Activated CD4-positive, alpha-beta memory T cell treated with anti-CD3 and anti-CD28 coated beads, Interleukin-2, amount 10 ng/mL, durations not matched to agents 7 days and 5 days (primary cell): ENCODE measurements around the gene ANKRD9. TPM values are rescaled to one million over a fixed set of nuclear protein-coding genes. Genes with fewer than 3 reads are reported as not detected.
"Not testable (repeated sequence)": the region's sequence is repeated elsewhere in the genome, so short reads cannot be mapped to it uniquely, and the experiment has no call there.

Source experiments
- CTCF ChIA-PET: fragments of 350-600 bp; sonication (Branson Sonifier 250); formaldehyde crosslinking; loops from one replicate; lab custom pipeline; 2021; ENCODE audit warnings: antibody characterized with exemption, inconsistent platforms; lab: Charles Lee
- POLR2A ChIA-PET: fragments of 350-600 bp; sonication (Branson Sonifier 250); formaldehyde crosslinking; loops from one replicate; lab custom pipeline; 2021; ENCODE audit warnings: antibody characterized with exemption; lab: Charles Lee
- DNase-seq: peaks from one replicate; pipeline ENCODE4 v3.0.0-alpha.2; 2020
- H3K27ac Mint-ChIP-seq: one replicate; pipeline ENCODE4 v1.8.0; 2021; ENCODE audit warnings: mild to moderate bottlenecking, mixed read lengths
- H3K27me3 Mint-ChIP-seq: one replicate; pipeline ENCODE4 v1.8.0; 2021; ENCODE audit warnings: mixed read lengths
- H3K36me3 Mint-ChIP-seq: one replicate; pipeline ENCODE4 v1.8.0; 2021; ENCODE audit warnings: low read depth, mixed read lengths
- H3K4me1 Mint-ChIP-seq: one replicate; pipeline ENCODE4 v1.8.0; 2021; ENCODE audit warnings: mixed read lengths
- H3K4me3 Mint-ChIP-seq: one replicate; pipeline ENCODE4 v1.8.0; 2021; ENCODE audit warnings: mild to moderate bottlenecking, mixed read lengths
- H3K9me3 Mint-ChIP-seq: one replicate; pipeline ENCODE4 v1.8.0; 2021; ENCODE audit warnings: mixed read lengths
- total RNA-seq, 2 experiments: library from RNA; stranded (reverse); gene quantifications; one replicate each; pipeline ENCODE4 v1.2.3, GENCODE V29; 2021

The ANKRD9 gene
- 10 to 100 TPM; 11.2 to 12.3 TPM for total RNA-seq

DNA sequence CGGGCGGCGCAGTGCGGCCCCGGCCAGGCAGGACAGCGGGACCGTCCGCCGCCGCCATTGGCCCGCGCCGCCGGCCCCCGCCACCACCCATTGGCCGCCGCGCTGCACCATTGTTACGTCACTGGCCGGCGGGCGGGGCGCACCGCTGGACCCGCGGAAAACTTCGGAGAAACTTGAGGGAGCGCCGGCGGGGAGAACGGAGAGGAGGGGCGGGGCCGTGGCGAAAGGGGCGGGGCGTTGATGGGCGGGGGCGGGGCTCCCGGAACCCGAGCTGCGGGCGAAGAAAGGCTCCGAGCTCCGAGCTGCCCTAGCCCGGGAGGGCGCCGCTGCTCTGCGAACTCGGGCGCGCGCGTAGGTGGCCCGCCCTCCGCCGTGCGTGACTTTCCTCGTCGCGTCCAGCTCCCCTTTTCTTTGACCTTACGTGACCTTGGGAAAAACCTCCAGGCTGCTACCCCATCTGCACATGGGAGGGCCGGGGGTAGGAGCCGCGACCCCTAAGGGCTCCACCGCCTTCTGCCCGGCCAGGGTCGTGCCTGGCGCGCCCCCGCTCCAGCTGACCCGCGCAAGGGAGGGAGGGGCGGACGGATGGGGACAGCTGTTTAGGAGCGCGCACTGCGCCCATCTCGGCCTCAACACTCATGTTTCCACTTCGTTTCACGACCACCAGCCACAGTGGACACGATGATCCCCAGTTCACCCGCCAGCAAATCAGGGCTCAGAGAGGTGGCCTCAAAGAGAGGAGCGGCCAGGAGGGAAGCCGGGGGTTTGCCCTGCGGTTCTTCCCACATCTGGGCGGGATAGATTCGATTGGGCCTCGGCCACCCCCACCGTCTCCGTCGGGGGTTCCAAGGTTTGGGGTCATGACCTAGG is at the start of gene ANKRD9:
ANKRD9 (minus strand) TSS at position 31 of the 870 bp plus-strand sequence. CDS start 1,887 bp downstream, outside the sequence.
- peak; percentile 92 for DNase-seq
- ChIA-PET CTCF (interaction anchor here (0.8 to 1.6 kb wide), 5 partner anchors 8 to 72 kb away, joined by 3 to 15 read pairs (median 4); no protein-coding TSS in a partner anchor), POLR2A (interaction anchor here (0.9 to 1.7 kb wide), 4 partner anchors 10 to 824 kb away, joined by 3 to 8 read pairs (median 4); partner anchors contain the start of gene EIF5)

DNA sequence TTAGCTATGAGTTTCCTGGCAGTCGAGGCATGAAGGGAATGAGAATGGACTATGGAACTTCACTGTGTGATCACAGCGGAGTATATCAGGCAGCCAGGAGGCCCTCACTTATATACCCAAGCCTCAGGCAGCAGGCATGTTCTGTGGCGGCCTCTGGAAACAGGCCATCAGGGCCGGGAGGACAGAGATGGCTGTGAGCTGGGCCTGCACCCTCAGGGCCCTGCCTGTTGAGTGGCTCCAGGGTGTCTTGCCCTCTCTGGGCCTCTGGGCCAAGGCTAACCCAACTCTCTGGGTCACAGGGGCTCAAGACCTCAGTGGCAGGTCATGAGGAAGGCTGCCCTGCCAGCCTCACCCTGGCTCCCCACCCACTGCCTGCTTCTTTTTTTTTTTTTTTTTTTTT is 49.0 kb upstream of the ANKRD9 start:
- no peak for DNase-seq
- POLR2A ChIA-PET: no interaction called here
- no peaks in the 10 kb centered on the region for H3K36me3 Mint-ChIP-seq
- H3K27me3 Mint-ChIP-seq: no peaks in the 10 kb centered on the region
- peaks cover 3% of the 10 kb centered on the region for H3K4me1 Mint-ChIP-seq
- CTCF ChIA-PET: interaction anchor here (0.6 to 0.9 kb wide), 2 partner anchors 8 to 34 kb away, joined by 3 read pairs; no protein-coding TSS in a partner anchor
- H3K27ac Mint-ChIP-seq: no peak overlapping the region
- no peak overlapping the region for H3K4me3 Mint-ChIP-seq
- no peaks in the 10 kb centered on the region for H3K9me3 Mint-ChIP-seq

More for the DNA sequence above, at the start of gene ANKRD9:
- peak within 1 kb of the TSS; percentile 75 for H3K4me3 Mint-ChIP-seq
- H3K27ac Mint-ChIP-seq: no peak within 1 kb of the TSS
- H3K9me3 Mint-ChIP-seq: no peaks in the 10 kb centered on the region
- no peaks in the 10 kb centered on the region for H3K27me3 Mint-ChIP-seq
- H3K36me3 Mint-ChIP-seq: no peaks in the 10 kb centered on the region
- H3K4me1 Mint-ChIP-seq: peaks cover 17% of the 10 kb centered on the region

- H3K27me3 Mint-ChIP-seq: no peaks in the 10 kb centered on the region
- no peak for DNase-seq
- CTCF ChIA-PET: interaction anchor here (0.7 kb wide), 1 partner anchor 8 kb away, joined by 3 read pairs; no protein-coding TSS in a partner anchor
- H3K4me3 Mint-ChIP-seq: no peak overlapping the region
- H3K27ac Mint-ChIP-seq: no peak overlapping the region
- H3K4me1 Mint-ChIP-seq: peaks cover 3% of the 10 kb centered on the region
- H3K36me3 Mint-ChIP-seq: no peaks in the 10 kb centered on the region
- POLR2A ChIA-PET: no interaction called here
- H3K9me3 Mint-ChIP-seq: no peaks in the 10 kb centered on the region
These were observed 48.1 kb upstream of the ANKRD9 start for GRCh38 chr14:102557434-102558226.

DNA sequence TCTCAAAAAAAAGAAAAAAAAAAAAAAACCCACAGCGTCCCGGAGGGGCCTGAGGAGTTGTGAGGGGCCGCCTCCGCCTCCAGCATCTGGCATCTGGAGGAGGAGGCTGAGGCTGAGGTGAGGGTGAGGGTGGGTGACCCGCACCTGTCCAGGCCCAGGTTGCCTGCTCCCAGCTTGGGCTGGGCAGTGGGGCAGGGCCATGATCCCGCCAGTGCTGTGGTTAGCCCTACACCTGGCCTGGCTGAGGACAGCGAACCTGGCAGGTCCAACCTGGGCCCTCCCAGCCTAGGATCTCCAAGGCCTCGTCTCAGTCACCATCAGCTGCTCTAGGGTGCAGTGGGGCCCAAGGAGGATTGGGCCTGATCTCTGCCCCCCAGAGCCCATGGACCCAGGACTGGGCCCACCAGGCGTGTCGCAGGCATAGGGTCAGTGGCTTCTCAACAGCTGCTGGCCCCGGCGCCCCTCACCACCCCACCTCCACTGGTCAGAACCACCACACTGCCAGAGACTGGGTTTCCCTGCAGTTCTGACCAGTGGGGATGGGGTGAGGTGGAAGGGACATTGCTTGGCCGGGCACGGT is 46.6 kb upstream of the ANKRD9 start:
- no peaks in the 10 kb centered on the region for H3K27me3 Mint-ChIP-seq
- no peak overlapping the region for H3K4me3 Mint-ChIP-seq
- ChIA-PET CTCF (interaction anchor here (1.8 kb wide), 1 partner anchor 32 kb away, joined by 6 read pairs; no protein-coding TSS in a partner anchor), POLR2A (interaction anchor here (1.3 to 1.7 kb wide), 2 partner anchors 12 to 32 kb away, joined by 3 to 5 read pairs; no protein-coding TSS in a partner anchor)
- no peaks in the 10 kb centered on the region for H3K9me3 Mint-ChIP-seq
- peaks cover 3% of the 10 kb centered on the region for H3K4me1 Mint-ChIP-seq
- H3K36me3 Mint-ChIP-seq: no peaks in the 10 kb centered on the region
- no peak overlapping the region for H3K27ac Mint-ChIP-seq
- no peak for DNase-seq

DNA sequence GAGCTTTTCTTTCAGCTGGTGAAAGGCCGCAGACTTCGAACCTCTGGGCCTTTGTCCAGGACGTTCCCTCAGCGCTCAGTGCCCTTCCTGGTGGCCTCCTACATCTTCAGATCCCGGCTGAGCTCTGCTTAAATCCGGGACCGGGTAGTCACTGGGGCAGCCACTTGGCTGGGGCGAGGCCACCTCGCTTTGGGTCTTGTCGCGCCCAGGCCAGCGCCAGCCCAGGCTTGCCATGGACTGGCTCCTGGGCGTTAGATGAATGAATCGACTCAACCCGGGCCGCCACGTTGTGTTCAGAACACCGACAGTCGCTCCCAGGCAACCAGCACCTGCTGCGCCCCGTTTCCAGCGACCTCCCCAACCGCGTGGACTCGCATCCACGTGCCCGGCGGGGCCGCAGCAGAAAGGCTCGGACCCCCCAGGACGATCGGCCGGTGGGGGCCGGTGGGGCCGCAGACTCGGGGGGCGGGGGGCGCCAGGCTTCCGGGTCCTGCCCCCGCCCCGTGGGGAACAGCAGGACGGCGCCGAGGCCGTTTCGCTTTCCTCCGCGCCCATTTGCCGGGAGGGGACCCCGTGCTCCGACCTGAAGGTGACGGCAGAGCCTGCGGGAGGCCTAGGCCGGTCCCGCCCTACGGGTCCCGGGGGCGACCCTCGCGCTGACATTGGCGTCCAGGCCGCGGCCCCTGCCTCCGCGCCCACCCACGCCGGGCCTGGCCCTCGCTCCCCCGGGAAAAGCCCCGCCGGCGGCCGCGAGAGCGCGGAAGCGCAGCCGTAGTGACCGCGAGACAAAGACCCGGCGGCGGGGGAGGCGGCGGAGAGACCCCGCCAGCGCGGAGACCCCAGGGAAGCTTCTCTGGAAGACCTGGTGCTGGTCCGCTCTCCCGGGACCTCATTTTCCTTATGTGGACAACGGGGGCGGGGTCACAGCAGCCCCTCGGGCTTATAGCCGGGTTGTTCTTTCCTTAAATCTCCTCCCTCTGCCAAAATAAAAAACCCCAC is 45.5 kb upstream of the ANKRD9 start:
- H3K4me3 Mint-ChIP-seq: peak overlapping the region; percentile 71
- H3K9me3 Mint-ChIP-seq: no peaks in the 10 kb centered on the region
- DNase-seq: peak; percentile 63
- peaks cover 3% of the 10 kb centered on the region for H3K4me1 Mint-ChIP-seq
- CTCF ChIA-PET: interaction anchor here (0.8 to 1.8 kb wide), 2 partner anchors 13 to 31 kb away, joined by 3 to 6 read pairs; no protein-coding TSS in a partner anchor
- POLR2A ChIA-PET: interaction anchor here (1.1 to 1.7 kb wide), 3 partner anchors 11 to 31 kb away, joined by 3 to 5 read pairs (median 3); no protein-coding TSS in a partner anchor
- H3K27ac Mint-ChIP-seq: no peak overlapping the region
- no peaks in the 10 kb centered on the region for H3K36me3 Mint-ChIP-seq
- H3K27me3 Mint-ChIP-seq: peaks cover 3% of the 10 kb centered on the region

DNA sequence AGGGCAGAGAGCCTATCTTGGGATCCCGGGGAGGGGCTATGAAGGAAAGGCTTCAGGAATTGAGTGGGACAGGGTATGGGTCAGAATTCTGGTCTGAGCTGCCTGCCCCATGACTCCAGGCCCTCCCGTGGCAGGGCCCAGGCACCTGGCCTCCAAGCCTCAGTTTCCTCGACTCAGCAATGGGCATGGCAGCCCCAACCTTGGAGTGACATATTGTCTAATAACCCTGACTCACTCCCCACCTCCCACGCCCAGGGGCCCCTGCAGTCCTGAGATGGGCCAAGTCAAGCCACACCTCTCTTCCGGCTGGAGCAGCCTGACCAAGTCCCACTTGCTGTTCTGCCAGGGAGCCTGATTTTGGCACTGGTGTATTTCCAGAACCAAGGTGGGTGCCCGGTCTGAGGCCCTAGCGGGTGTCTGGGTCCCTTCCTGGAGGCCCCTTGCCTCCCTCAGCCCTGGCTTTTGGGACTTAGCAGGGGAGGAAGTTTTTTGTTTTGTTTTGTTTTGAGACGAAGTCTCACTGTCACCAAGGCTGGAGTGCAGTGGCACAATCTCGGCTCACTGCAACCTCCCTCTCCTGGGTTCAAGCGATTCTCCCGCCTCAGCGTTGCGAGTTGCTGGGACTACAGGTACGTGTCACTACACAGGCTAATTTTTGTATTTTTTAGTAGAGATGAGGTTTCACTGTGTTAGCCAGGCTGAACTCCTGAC is 42.6 kb upstream of the ANKRD9 start:
- POLR2A ChIA-PET: no interaction called here
- no peak for DNase-seq

GRCh38 chr14:102550927-102551401 is 41.4 kb upstream of the ANKRD9 start:
- POLR2A ChIA-PET, H3K4me1 Mint-ChIP-seq, H3K36me3 Mint-ChIP-seq, H3K27ac Mint-ChIP-seq, DNase-seq, H3K4me3 Mint-ChIP-seq, CTCF ChIA-PET, H3K9me3 Mint-ChIP-seq: not testable (repeated sequence)
- H3K27me3 Mint-ChIP-seq: peaks cover 22% of the 10 kb centered on the region

More for the DNA sequence above, 42.6 kb upstream of the ANKRD9 start:
- Mint-ChIP-seq H3K4me3 (no peak overlapping the region), H3K27me3 (peaks cover 15% of the 10 kb centered on the region), H3K27ac (no peak overlapping the region), H3K9me3 (no peaks in the 10 kb centered on the region), H3K4me1 (peaks cover 3% of the 10 kb centered on the region), H3K36me3 (no peaks in the 10 kb centered on the region)
- CTCF ChIA-PET: no interaction called here

GRCh38 chr14:102548616-102549240 is 39.2 kb upstream of the ANKRD9 start:
- Mint-ChIP-seq H3K4me1 (peaks cover 8% of the 10 kb centered on the region), H3K27me3 (peaks cover 36% of the 10 kb centered on the region), H3K4me3 (no peak overlapping the region), H3K36me3 (no peaks in the 10 kb centered on the region), H3K9me3 (no peaks in the 10 kb centered on the region), H3K27ac (no peak overlapping the region)
- POLR2A ChIA-PET: no interaction called here
- CTCF ChIA-PET: interaction anchor here (0.7 to 2.2 kb wide), 3 partner anchors 20 to 137 kb away, joined by 3 to 7 read pairs (median 3); no protein-coding TSS in a partner anchor
- no peak for DNase-seq

- Mint-ChIP-seq H3K27ac (no peak overlapping the region), H3K4me1 (peaks cover 10% of the 10 kb centered on the region), H3K4me3 (no peak overlapping the region), H3K27me3 (peaks cover 45% of the 10 kb centered on the region), H3K9me3 (no peaks in the 10 kb centered on the region), H3K36me3 (no peaks in the 10 kb centered on the region)
- POLR2A ChIA-PET: no interaction called here
- no peak for DNase-seq
- CTCF ChIA-PET: no interaction called here
These were observed 36.1 kb upstream of the ANKRD9 start for GRCh38 chr14:102545461-102546265.

GRCh38 chr14:102544747-102545460 is 35.3 kb upstream of the ANKRD9 start:
- peak; percentile 57 for DNase-seq
- ChIA-PET POLR2A (no interaction called here), CTCF (no interaction called here)
- H3K27ac Mint-ChIP-seq: no peak overlapping the region
- H3K4me3 Mint-ChIP-seq: no peak overlapping the region
- H3K36me3 Mint-ChIP-seq: no peaks in the 10 kb centered on the region
- peaks cover 42% of the 10 kb centered on the region for H3K27me3 Mint-ChIP-seq
- peaks cover 10% of the 10 kb centered on the region for H3K4me1 Mint-ChIP-seq
- H3K9me3 Mint-ChIP-seq: no peaks in the 10 kb centered on the region
